ENCODE results near the gene ETV5.

Gene ETV5

DNA sequence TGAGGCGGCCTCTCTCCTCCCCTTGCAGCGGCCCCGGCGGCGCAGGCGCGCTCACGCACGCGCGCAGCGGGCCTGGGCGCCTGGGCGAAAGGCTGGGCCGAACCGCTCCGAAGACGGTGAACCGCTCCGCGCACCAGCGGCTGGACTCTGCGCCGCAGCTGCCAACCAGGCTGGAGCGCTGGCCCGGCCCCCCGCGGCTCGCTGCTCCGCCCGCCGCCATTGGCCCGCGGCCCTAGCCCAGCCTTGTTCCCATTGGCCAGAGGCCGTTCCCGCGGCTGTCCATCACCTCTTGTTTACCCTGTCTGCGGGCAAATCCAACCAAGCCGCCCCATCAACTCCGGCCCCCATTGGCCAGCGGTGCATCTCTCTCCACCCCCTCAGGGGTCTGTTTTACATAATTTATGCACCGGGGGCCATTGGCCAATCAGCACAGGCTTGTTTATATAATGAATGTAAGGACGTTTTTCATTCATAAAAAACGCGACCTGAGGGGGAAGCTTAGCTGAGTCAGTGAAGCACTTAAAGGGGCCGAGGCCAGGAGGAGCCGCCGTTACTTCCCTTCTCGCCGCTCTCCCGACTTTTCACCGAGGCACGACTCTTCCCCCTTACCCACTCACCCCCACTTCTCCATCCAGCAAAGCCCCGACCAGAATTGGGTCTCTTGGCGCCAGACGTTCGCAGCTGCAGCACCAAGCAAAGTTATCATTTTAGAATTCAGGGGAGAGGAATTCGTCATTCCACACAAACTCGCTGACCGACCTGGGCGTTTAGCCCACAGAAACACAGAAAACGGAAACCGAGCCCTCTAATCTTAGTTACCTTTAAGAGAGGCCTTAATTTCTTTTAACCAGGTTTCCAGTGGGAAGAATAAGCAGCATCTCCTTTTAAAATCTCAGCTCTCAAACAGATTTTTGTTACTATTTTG is at the start of gene ETV5:
Gene ETV5 (minus strand): TSS at position 149 of the 925 bp plus-strand sequence. CDS start 3,221 bp downstream, outside the sequence.
- peak; percentile 99 for DNase-seq

DNA sequence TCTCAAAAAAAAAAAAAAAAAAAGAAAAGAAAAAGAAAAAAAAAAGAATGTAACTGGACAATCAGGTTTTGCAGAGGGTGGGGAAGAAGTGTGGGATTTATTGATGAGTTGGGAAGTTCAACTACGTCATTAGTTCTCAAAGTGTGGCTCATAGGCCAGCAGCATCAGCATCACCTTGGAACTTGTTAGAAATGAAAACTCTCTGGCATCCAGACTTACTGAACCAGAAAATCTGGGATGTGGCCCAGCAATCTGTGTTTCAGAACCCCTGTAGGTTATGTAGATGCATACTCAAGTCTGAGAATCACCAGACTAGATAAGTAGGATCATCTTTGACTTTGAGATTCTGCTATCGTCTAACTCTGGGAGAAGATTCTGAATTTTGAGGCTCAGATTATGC is 45.8 kb upstream of the ETV5 start:
- DNase-seq: no peak

DNA sequence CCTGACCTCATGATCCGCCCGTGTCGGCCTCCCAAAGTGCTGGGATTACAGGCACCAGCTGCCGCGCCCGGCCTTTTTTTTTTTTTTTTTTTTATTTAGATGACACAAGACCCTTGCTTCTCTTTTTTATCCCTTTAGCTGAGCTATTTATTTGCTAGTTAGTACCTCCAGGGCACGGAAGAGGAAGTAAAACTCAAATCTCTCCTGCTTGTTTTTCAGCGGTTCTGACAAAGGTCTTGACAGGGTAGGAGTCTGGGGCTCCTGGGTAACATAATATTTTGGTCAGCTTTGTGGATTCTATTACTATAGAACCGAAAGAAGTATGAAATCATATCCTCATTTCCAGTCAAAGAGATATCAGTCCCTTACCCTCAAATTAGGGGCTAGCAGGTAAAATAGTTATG is 44.0 kb upstream of the ETV5 start:
- no peak for DNase-seq

DNA sequence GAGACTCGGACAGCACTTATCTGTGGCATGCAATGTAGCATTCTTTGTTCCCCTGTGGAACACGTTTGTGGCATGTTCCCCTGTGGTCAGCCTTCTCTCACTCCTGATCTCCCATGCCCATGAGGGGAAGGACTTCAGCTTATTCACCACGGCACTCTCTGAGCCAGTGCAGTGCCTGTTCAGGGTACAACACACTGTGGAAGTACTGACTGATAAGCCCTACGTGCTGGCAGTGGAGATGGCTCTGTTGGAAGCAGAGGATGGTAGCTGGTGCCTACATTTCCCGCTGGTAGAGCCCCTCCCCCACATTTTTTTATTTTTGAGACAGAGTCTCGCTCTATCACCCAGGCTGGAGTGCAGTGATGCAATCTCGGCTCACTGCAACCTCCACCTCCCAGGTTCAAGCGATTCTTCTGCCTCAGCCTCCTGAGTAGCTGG is 43.5 kb upstream of the ETV5 start:
- no peak for DNase-seq

DNA sequence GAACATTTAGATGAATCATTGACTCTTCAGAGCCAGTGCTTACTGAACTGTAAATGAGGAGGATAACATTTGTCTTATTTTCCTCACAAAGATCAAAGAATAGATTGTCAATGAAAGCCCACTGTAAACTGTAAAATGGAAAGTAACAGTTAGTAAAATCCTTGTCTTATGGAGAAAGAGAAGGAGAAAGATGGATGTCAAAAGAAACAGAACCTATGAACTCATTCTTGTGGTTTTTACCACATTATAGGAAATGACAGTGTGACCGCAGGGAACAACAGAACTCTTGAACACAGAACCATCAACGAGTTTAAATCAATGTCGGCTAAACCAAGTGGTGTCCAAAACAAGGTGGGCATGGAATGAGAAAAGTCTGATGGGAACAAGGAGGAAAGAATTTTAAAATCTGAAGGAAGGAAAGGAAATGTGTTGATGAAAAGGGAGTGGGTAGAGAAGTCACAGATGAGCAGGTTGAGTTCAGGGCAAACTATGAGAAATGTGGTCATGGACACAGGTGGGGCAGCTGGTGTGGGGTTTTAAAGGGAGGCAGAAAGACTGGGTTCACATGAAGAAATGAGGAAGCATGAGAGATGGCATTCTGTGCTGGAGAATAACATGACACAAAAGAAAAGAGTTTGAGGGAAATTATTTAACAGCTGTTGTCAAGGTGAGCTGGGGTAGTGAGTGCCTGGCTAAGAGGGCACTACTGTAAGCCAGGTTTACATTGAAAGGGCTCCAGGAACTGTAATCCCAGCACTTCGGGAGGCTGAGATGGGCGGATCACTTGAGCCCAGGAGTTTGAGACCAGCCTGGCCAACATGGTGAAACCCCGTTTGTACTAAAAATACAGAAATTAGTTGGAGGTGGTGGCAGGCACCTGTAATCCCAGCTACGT is 42.4 kb upstream of the ETV5 start:
- DNase-seq: no peak

DNA sequence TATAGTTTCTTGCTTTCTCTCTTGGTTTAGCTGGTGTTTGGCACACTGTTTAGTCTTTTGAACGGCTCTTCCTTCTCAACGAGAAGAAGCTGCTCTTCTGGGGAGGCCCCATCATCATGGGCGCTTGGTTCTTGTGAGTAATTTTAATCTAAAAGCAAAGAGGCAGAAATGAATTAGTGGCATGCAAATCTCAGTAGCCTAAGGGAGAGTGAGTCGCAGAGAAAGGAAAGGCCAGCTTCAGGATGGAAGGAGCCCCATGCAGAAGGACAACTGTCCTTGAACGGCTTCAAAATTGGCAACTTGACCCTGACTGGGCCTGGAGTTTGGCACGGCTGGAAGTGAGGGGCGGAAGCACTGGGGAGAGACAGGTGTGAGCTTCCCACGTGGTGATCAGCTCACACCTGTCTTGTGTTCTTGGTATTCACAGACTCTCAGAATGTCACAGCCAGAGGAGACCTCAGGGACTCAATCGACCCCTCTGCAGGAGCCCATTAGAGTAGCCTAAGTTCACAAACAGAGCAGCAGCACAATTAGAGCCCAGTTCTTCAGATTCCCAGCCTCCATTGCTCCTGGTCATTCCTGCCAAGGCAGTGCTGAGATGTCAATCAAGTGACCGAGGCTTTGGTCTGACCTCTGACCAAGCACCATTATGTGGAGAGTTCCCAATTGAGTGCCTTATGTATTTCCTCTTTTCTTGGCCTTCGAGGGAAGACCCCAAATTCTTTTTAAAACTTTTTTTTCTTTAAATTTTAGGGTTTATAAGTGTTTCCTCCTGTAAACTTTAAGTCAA is 41.3 kb upstream of the ETV5 start:
- no peak for DNase-seq

DNA sequence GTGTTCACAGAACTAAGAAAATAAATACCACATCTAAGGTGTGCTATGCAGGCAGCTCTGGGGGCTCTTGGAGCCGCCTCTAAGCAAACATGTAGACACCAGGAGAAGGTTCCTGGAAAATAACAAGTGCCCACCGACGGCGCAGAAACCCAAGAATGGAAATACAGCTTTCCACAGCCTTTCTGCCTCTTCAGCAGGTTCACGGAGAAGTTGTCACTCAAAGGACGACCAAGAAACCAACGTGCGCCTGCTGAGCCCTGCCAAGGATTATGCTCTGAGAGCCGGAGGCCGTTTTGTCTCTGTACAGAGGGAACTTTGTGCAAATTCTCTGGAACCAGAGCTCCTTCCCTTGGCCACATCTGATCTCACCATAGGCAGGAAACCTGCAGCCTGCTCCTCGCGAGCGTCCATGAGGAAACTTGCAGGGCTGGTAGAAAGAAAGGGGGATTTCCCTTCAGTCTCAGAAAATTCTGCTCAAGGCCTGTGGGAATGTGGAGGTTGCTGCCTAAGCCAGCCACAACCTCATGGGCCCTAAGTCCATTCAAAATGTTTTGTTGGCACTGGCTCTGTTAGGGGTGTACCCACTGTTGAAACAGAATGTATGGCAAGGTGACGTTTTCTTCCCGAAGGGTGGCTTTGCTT is 40.6 kb upstream of the ETV5 start:
- DNase-seq: no peak

DNA sequence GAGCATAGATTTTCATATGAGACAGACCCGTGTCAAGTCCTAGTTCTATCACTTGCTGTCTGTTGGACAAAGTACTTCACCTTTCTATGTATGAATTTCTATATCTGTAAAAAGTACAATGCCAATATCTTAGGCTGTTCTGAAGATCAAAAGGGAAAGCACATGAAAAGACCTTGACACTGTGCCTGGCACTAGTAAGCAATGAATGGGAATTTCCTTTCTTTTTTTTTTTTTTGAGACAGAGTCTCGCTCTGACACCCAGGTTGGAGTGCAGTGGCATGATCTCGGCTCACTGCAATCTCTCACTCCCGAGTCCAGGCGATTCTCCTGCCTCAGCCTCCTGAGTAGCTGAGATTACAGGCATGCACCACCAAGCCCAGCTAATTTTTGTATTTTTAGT is 35.4 kb upstream of the ETV5 start:
- DNase-seq: no peak

DNA sequence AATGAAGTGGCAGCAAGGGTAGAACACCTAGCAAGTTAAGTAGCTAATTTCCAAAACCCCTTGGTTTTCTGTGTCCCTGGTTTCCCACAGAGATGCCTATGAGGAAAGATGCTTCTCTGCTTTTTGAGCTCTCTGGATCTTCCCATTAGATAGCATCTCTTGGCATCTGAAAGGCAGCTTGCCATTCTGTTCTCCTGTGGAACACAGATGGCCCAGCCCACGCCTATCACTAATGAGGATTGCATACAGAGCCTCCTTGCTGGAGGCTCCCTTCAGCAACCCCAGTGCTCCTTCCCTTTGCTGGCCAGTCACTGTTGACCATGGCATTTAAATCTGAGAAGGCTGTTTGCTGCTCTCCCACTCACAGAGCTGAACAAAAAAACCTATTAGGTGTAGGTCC is 34.4 kb upstream of the ETV5 start:
- DNase-seq: no peak

DNA sequence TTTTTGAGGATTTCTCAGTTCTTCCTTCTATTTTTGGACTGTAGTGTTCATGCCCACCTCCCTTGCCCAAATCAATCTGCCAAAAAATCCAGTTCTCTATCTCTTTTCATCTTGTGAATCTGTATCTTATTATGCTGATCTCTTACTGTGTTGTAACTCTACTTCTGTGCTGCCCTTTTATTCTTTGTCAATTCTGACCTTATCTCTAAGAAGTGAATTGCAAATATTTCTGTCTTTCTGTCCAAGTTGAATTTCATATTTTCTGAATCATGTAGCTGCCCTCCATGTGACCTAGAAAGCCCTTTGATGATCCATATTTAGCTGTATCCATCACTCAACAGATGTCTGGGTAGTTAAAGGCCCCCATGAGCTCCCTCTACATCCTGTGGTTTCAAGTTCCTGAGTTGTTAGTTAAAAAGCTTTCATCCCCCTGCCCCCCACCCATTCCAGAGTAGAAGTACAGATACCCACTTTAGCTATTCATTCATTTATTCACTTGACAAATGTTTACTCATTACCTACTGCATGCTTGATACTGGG is 33.6 kb upstream of the ETV5 start:
- no peak for DNase-seq

DNA sequence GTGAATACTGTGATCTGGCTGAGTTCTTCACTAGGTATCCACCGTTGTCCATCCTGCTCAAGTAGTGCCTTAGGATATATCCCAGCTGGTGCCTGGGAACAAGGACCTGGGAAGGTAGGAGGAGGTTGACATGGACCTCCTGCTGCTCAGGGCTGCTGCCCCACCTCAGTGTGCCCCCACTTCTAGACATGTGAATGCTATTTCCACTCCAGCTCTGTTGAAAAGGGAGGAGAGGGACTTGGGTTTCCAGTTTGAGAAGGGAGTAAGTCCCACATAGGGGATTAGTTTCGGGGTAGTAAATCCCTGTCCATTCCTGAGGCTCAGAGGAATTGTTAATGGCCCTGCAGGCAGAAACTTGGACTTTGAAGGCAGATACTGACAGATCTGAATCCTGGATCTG is 32.9 kb upstream of the ETV5 start:
- DNase-seq: no peak

DNA sequence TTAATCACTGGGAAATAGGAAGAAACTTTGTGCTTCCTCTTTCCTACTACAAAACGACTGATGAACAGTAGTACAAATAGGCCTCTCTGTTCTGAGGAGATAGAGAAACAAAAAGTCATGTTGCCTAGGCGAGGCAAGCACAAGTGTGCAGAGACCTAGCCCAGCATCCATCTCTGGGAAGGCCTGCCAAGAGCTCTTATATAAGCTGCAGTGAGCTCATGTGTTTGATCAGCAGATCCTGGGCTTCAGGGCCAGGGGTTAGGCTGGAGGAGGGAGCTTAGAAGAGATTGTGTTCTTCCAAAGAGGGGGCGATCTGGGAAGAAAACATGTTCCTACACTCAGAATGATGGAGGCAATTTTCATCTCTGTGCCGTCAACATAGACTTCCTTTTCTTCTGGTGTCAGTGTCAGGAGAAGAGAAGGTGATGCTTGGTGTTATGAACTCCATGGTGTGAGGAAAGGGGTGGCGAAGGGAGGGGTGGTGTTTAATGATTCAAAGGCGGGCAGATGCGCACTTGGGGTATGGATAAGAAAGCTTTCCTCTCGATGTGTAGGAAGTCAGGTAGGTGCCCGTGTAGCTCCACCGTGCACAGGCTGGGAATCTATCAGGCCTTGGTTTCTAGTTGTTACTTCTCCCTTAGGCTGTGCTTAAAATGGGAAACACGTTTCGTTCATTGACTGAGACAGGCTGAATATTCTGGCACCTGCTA is 29.5 kb upstream of the ETV5 start:
- peak; percentile 23 for DNase-seq

DNA sequence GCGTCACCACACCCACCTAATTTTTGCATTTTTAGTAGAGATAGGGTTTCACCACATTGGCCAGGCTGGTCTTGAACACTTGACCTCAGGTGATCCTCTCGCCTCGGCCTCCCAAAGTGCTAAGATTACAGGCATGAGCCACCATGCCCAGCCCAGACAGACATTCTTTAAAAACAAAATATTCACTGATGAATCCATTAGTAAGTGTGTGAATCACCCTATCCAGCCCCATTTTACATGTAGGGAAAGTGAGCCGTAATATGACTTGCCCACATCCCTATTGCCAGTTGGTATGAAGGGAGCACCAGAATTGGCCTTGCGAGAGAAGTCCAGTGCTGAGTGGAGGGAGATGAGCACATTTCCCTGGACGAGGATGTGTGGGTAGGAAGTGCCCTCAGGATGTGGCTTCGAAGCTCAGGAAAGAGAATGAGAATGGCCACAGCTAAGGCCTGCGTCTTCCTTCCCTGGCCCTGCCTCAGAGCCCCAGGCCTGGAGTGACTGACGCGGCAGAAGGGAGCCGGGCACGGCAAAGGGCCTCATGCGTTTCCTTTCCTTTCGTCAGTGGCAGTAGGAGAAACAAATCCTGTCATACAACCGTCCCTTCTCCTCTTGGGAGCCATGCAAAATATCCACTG is 28.3 kb upstream of the ETV5 start:
- no peak for DNase-seq

DNA sequence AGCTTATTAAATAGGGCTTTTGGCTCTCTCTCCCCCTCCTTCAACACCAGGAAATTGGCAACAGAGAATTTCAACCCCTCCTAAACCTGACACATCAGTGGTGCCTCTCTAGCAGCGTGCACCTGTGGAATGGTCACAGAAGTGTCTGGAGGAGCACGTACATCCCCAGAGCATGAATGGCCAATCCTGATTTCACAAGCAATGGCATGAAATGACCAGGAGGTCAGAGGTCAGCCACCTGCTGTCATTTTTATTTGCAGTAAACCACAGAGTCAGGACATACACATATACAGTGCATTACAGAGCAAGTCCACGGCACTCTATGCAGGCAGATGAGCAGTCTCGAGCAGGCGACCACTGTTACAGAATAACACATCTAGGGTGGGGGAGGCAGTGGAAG is 25.1 kb upstream of the ETV5 start:
- no peak for DNase-seq

DNA sequence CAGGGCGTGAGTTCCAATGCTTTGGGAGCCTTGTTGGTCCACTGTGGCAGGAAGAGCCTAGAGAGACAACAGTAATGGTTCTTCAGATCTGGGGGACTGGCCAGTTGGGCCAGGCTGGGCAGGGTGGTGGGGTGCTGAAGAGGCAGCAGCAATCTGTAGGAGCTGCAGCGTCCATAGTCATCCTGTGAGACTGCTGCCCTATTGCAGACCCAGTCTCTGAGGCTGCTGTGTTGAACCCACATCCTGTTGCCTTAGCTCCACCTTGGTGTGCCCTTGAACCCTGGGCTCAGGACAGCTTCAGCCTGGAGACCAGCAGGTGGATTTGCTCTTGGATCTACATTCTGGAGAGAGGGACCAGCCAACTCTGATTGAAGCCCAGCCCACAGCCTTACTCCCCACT is 23.6 kb upstream of the ETV5 start:
- no peak for DNase-seq

DNA sequence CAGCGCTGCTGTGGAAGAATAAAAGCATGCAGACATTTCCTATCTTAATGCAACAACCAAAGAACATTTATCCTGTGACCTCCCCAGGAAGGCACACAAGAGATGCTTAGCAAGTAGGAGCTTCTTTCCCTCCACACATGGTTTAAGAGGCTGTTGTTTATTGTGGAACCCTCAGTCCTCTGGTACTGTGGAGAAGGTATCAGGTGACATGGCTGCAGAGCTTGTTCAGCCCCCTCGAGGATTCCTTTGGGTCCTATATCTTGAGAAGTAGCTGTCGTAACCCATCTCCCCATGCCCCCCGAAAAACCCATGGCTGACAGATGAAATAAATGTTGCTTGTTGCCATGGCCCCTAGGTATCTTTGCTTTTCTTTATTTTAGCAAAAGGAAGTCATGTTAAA is 20.3 kb upstream of the ETV5 start:
- DNase-seq: no peak

DNA sequence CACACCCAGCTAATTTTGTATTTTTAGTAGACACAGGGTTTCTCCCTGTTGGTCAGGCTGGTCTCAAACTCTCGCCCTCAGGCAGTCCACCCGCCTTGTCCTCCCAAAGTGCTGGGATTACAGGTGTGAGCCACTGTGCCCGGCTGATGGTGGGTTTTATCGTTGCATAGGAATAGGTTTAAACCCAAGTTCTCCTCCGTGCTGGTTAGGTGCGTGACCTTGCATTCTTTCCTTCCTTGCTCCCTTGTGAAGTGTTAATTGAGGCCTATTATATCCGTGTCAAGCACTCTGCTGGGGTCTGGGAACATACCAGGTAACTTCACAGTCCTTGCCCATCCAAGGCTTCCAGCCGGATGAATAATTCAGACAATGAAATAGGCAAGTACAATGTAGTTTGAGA is 19.3 kb upstream of the ETV5 start:
- DNase-seq: no peak

DNA sequence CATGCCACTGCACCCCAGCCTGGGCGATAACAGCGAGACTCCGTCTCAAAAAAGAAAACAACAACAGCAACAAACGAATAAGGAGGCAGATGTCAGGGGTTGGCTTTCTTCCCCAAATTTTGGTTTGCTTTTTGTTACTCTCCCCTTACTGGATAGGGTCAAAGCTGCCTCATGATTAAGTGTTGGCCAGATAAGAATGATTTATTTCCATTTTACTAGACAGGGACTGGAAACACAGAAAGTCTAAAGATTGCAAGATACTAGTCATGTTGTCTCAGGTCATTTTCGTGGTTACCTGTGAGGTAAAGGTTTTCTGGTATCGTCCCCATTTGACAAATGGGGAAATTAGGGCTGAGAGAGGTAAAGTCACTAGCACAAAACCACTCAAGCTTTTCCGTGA is 18.6 kb upstream of the ETV5 start:
- no peak for DNase-seq

DNA sequence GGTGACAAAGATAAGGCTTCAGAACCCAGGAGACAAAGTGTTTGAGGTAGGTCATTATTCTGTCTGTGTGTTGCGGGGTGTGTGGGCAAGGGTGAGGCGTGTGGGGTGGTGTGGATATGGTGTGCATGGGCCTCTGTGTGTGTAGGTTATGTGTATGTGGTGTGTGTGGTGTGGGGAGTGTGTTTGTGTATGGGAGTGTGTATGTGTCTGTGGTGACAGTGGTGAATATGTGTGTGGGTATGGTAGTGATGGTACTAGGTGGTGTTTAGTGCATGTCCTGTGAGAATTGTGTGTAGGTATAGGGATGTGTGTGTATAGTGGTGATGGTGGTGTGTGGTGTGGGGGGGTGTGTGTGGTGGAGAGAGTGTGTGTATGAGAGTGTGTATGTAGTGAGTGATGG is 16.2 kb upstream of the ETV5 start:
- DNase-seq: no peak

DNA sequence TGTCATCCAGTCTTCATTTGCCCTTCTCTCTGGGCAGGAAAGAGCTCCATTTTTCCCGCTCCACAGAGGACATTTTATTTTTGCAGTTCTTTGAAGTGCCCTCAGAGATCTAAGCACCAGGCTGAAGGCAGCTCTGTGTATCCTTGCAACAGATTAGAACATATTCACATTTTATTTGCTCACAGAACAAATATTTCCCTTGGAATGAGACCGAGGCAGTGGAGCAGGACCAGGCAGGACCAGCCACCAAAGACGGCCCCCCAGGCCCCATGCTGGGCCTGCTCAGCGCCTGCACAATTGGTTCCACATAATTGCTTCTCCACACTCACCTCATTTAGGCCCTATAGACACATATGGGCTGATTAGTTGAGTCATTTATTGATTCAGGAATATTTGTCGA is 15.7 kb upstream of the ETV5 start:
- peak; percentile 28 for DNase-seq

DNA sequence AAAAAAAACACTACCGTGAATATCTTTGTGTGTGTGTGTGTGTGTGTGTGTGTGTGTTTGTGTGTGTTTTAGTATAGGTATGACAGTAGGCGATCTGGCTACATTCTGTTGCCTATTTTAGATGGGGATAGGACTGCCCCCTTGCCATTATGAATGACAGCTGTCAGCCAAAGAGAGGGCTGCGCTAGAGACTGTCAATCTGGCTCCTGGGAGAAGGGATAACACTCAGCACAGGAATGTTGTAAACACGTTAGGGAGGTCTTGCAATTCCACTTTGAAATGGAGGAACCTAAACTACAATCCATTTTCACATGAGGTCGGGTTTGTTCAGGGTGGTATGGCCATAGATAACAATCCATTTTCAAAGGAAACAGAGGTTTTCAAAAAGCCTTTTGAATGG is 14.1 kb upstream of the ETV5 start:
- no peak for DNase-seq
